ENCODE data around the gene CDH11.

DNA sequence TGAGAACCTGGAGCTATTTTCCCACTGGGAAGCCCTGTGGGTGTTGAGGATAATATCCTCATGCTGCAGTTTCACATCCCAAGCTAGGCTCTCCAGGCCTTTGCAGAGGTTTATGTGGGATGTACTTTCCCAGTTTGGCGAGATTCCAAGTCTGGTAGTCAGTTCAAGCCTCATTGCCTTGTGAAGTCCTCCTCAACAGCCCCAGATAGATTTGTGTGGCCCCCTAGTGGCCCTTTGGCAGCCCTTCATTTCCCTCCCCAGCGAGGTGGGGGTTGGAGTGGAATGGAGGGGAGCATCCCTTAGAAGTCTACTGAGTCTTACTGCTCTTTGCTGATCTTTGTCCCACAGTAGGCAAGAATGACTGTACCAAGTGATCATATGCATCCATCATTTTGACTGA, 137.9 kb downstream of the CDH11 start:
- TF ChIP-seq ZNF592 (IDR thresholded peaks at IDR 0.05), result no peak
- TF ChIP-seq, protein P1, sequence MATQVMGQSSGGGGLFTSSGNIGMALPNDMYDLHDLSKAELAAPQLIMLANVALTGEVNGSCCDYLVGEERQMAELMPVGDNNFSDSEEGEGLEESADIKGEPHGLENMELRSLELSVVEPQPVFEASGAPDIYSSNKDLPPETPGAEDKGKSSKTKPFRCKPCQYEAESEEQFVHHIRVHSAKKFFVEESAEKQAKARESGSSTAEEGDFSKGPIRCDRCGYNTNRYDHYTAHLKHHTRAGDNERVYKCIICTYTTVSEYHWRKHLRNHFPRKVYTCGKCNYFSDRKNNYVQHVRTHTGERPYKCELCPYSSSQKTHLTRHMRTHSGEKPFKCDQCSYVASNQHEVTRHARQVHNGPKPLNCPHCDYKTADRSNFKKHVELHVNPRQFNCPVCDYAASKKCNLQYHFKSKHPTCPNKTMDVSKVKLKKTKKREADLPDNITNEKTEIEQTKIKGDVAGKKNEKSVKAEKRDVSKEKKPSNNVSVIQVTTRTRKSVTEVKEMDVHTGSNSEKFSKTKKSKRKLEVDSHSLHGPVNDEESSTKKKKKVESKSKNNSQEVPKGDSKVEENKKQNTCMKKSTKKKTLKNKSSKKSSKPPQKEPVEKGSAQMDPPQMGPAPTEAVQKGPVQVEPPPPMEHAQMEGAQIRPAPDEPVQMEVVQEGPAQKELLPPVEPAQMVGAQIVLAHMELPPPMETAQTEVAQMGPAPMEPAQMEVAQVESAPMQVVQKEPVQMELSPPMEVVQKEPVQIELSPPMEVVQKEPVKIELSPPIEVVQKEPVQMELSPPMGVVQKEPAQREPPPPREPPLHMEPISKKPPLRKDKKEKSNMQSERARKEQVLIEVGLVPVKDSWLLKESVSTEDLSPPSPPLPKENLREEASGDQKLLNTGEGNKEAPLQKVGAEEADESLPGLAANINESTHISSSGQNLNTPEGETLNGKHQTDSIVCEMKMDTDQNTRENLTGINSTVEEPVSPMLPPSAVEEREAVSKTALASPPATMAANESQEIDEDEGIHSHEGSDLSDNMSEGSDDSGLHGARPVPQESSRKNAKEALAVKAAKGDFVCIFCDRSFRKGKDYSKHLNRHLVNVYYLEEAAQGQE (IDR thresholded peaks at IDR 0.05; ENCODE audit: low read depth, low read length), result no peak
- peak; percentile 42; the same call in 1 of the 2 replicates for TF ChIP-seq SMC3 (IDR thresholded peaks at IDR 0.05; ENCODE audit: borderline replicate concordance, low read length)
- TF ChIP-seq, protein P2, sequence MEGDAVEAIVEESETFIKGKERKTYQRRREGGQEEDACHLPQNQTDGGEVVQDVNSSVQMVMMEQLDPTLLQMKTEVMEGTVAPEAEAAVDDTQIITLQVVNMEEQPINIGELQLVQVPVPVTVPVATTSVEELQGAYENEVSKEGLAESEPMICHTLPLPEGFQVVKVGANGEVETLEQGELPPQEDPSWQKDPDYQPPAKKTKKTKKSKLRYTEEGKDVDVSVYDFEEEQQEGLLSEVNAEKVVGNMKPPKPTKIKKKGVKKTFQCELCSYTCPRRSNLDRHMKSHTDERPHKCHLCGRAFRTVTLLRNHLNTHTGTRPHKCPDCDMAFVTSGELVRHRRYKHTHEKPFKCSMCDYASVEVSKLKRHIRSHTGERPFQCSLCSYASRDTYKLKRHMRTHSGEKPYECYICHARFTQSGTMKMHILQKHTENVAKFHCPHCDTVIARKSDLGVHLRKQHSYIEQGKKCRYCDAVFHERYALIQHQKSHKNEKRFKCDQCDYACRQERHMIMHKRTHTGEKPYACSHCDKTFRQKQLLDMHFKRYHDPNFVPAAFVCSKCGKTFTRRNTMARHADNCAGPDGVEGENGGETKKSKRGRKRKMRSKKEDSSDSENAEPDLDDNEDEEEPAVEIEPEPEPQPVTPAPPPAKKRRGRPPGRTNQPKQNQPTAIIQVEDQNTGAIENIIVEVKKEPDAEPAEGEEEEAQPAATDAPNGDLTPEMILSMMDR (IDR thresholded peaks at IDR 0.05 in 2 of 3, conservative IDR thresholded peaks at IDR 0.05 in 1 of 3; ENCODE audit: control insufficient read depth in 2 of 3, extremely low read depth in 1 of 3, insufficient read depth in 1 of 3, low read depth in 3 of 3, low read length in 3 of 3), result peak; percentile 36 to 58 (median 55); a peak in 4 of 6 replicates
- no peak for TF ChIP-seq SIN3A (IDR thresholded peaks at IDR 0.05; ENCODE audit: low read depth, low read length)

Measured in GM12878 (cell line).